ENCODE results near the gene RCOR1. TPM values are rescaled to one million over a fixed set of nuclear protein-coding genes. Genes with fewer than 3 reads are reported as not detected.
A peak's percentile ranks its signal among the peaks of the same experiment; 100 is the strongest.
"Not testable (repeated sequence)": the region's sequence is repeated elsewhere in the genome, so short reads cannot be mapped to it uniquely, and the experiment has no call there.

RCOR1 gene
- total RNA-seq (2014; rRNA removed; shearing (Covaris generic); ENCODE audit: low replicate concordance), result 7.1 and 12.0 TPM in 2 replicates

GRCh38 chr14:102591944-102592762 is at the start of gene RCOR1:
Gene RCOR1, plus strand, starts transcription at chr14:102592649. Its CDS starts 238 bp downstream, at chr14:102592887.
- no peaks in the 10 kb centered on the region for H3K27me3 ChIP-seq

GRCh38 chr14:102544046-102544746 is 48.3 kb upstream of the RCOR1 start:
- H3K9me3 ChIP-seq, result no peaks in the 10 kb centered on the region
- no peak overlapping the region for H3K4me3 ChIP-seq
- no peak for DNase-seq
- no peaks in the 10 kb centered on the region for H3K36me3 ChIP-seq
- H3K27me3 ChIP-seq, result no peaks in the 10 kb centered on the region

More at GRCh38 chr14:102591944-102592762, at the start of gene RCOR1:
- Histone ChIP-seq H3K4me3 (peak within 1 kb of the TSS; percentile 86), H3K9me3 (no peaks in the 10 kb centered on the region), H3K36me3 (peaks cover 2% of the 10 kb centered on the region; the same call in 1 of the 2 replicates)
- peak; percentile 95 for DNase-seq

- no peaks in the 10 kb centered on the region for H3K36me3 ChIP-seq
- H3K4me3 ChIP-seq, result no peak overlapping the region
- no peak for DNase-seq
- H3K9me3 ChIP-seq, result no peaks in the 10 kb centered on the region
- H3K27me3 ChIP-seq, result no peaks in the 10 kb centered on the region
Observed at GRCh38 chr14:102544747-102545460, 47.5 kb upstream of the RCOR1 start.

GRCh38 chr14:102545461-102546265 is 46.8 kb upstream of the RCOR1 start:
- Histone ChIP-seq H3K9me3 (no peaks in the 10 kb centered on the region), H3K4me3 (no peak overlapping the region), H3K36me3 (no peaks in the 10 kb centered on the region), H3K27me3 (no peaks in the 10 kb centered on the region)
- DNase-seq, result no peak

GRCh38 chr14:102548616-102549240 is 43.7 kb upstream of the RCOR1 start:
- H3K4me3 ChIP-seq, result no peak overlapping the region
- H3K9me3 ChIP-seq, result no peaks in the 10 kb centered on the region
- no peaks in the 10 kb centered on the region for H3K36me3 ChIP-seq
- H3K27me3 ChIP-seq, result no peaks in the 10 kb centered on the region
- DNase-seq, result no peak

GRCh38 chr14:102550927-102551401 is 41.5 kb upstream of the RCOR1 start:
- DNase-seq, H3K4me3 ChIP-seq: not testable (repeated sequence)

GRCh38 chr14:102551995-102552705 is 40.3 kb upstream of the RCOR1 start:
- DNase-seq, result peak; percentile 81
- H3K4me3 ChIP-seq, result peak overlapping the region; percentile 20
- H3K36me3 ChIP-seq, result no peaks in the 10 kb centered on the region
- no peaks in the 10 kb centered on the region for H3K9me3 ChIP-seq
- H3K27me3 ChIP-seq, result no peaks in the 10 kb centered on the region

More at GRCh38 chr14:102550927-102551401, 41.5 kb upstream of the RCOR1 start:
- not testable (repeated sequence) for H3K36me3 ChIP-seq, H3K9me3 ChIP-seq, H3K27me3 ChIP-seq

GRCh38 chr14:102554821-102555819 is 37.3 kb upstream of the RCOR1 start:
- no peak overlapping the region for H3K4me3 ChIP-seq
- H3K36me3 ChIP-seq, result no peaks in the 10 kb centered on the region
- DNase-seq, result no peak
- no peaks in the 10 kb centered on the region for H3K27me3 ChIP-seq
- no peaks in the 10 kb centered on the region for H3K9me3 ChIP-seq

GRCh38 chr14:102556098-102556677 is 36.3 kb upstream of the RCOR1 start:
- no peak overlapping the region for H3K4me3 ChIP-seq
- no peaks in the 10 kb centered on the region for H3K9me3 ChIP-seq
- H3K36me3 ChIP-seq, result no peaks in the 10 kb centered on the region
- DNase-seq, result no peak
- H3K27me3 ChIP-seq, result no peaks in the 10 kb centered on the region

- DNase-seq, result no peak
- H3K36me3 ChIP-seq, result no peaks in the 10 kb centered on the region
- no peak overlapping the region for H3K4me3 ChIP-seq
- H3K9me3 ChIP-seq, result no peaks in the 10 kb centered on the region
- H3K27me3 ChIP-seq, result no peaks in the 10 kb centered on the region
Observed at GRCh38 chr14:102557434-102558226, 34.8 kb upstream of the RCOR1 start.

GRCh38 chr14:102558556-102558955 is 33.9 kb upstream of the RCOR1 start:
- H3K4me3 ChIP-seq, result no peak overlapping the region
- DNase-seq, result no peak
- no peaks in the 10 kb centered on the region for H3K27me3 ChIP-seq
- H3K36me3 ChIP-seq, result no peaks in the 10 kb centered on the region
- no peaks in the 10 kb centered on the region for H3K9me3 ChIP-seq

GRCh38 chr14:102560458-102561261 is 31.8 kb upstream of the RCOR1 start:
- no peaks in the 10 kb centered on the region for H3K36me3 ChIP-seq
- DNase-seq, result no peak

More at GRCh38 chr14:102560458-102561261, 31.8 kb upstream of the RCOR1 start:
- no peak overlapping the region for H3K4me3 ChIP-seq
- no peaks in the 10 kb centered on the region for H3K9me3 ChIP-seq
- no peaks in the 10 kb centered on the region for H3K27me3 ChIP-seq
